Astrocyte (in vitro differentiated cells and primary cell): ENCODE data around the gene POLN. TPM values are rescaled to one million over a fixed set of nuclear protein-coding genes. Genes with fewer than 3 reads are reported as not detected.

Experiments
- DNase-seq: peaks from one replicate; pipeline ENCODE4 v3.0.0-alpha.2; 2010; ENCODE audit warnings: low read depth
- FAIRE-seq: peaks from 2 replicates; lab custom pipeline; 2011; peaks lifted over from hg19 to GRCh38; lab: Jason Lieb, UNC
- H2AFZ ChIP-seq: 2 replicates; pipeline ENCODE4 v1.6.0; 2012; ENCODE audit warnings: low read depth, low read length, inconsistent platforms
- H3K27ac ChIP-seq: 2 replicates; pipeline ENCODE4 v1.5.1; 2011; ENCODE audit warnings: low read depth, low read length, inconsistent platforms
- H3K27me3 ChIP-seq: 2 replicates; pipeline ENCODE4 v1.6.0; 2011; ENCODE audit warnings: low read length, inconsistent platforms; ENCODE audit not compliant: insufficient read depth
- H3K36me3 ChIP-seq: 2 replicates; pipeline ENCODE4 v1.5.1; 2011; ENCODE audit warnings: low read length, inconsistent platforms; ENCODE audit not compliant: insufficient read depth
- H3K4me1 ChIP-seq: 2 replicates; pipeline ENCODE4 v1.5.1; 2011; ENCODE audit warnings: low read length, inconsistent platforms; ENCODE audit not compliant: insufficient read depth
- H3K4me2 ChIP-seq: 2 replicates; pipeline ENCODE4 v1.6.0; 2012; ENCODE audit warnings: low read length, inconsistent platforms
- H3K4me3 ChIP-seq: 2 replicates; pipeline ENCODE4 v1.5.1; 2011; ENCODE audit warnings: low read depth, mild to moderate bottlenecking, low read length, inconsistent platforms; ENCODE audit not compliant: insufficient read depth
- H3K79me2 ChIP-seq: 2 replicates; pipeline ENCODE4 v1.6.0; 2012; ENCODE audit warnings: mild to moderate bottlenecking, low read length, inconsistent platforms; ENCODE audit not compliant: insufficient read depth
- H3K9ac ChIP-seq: 2 replicates; pipeline ENCODE4 v1.6.0; 2012; ENCODE audit warnings: mild to moderate bottlenecking, low read length, inconsistent platforms
- H3K9me3 ChIP-seq: 2 replicates; pipeline ENCODE4 v1.5.1; 2012; ENCODE audit warnings: low read depth, mild to moderate bottlenecking, low read length, inconsistent platforms; ENCODE audit not compliant: insufficient read depth
- H4K20me1 ChIP-seq: 2 replicates; pipeline ENCODE4 v1.6.0; 2012; ENCODE audit warnings: low read length, inconsistent platforms; ENCODE audit not compliant: insufficient read depth
- H3K27ac Mint-ChIP-seq: one replicate; pipeline ENCODE4 v1.8.0; 2021; ENCODE audit warnings: mild to moderate bottlenecking, mixed read lengths; ENCODE audit not compliant: unreplicated experiment
- H3K27me3 Mint-ChIP-seq: one replicate; pipeline ENCODE4 v1.8.0; 2021; ENCODE audit warnings: low read depth, mixed read lengths; ENCODE audit not compliant: unreplicated experiment
- H3K36me3 Mint-ChIP-seq: one replicate; pipeline ENCODE4 v1.8.0; 2021; ENCODE audit warnings: low read depth, mixed read lengths; ENCODE audit not compliant: unreplicated experiment
- H3K4me1 Mint-ChIP-seq: one replicate; pipeline ENCODE4 v1.8.0; 2021; ENCODE audit warnings: low read depth, mixed read lengths; ENCODE audit not compliant: unreplicated experiment
- H3K4me3 Mint-ChIP-seq: one replicate; pipeline ENCODE4 v1.8.0; 2021; ENCODE audit warnings: mild to moderate bottlenecking, moderate library complexity, mixed read lengths; ENCODE audit not compliant: unreplicated experiment
- H3K9me3 Mint-ChIP-seq: one replicate; pipeline ENCODE4 v1.8.0; 2021; ENCODE audit warnings: mild to moderate bottlenecking, mixed read lengths; ENCODE audit not compliant: unreplicated experiment
- CTCF ChIP-seq: IDR thresholded peaks from 2 replicates; pipeline ENCODE4 v1.5.1; 2011; ENCODE audit warnings: low read depth, mild to moderate bottlenecking, inconsistent platforms, low read length, moderate library complexity; ENCODE audit not compliant: insufficient read depth
- EZH2 ChIP-seq: IDR thresholded peaks from 2 replicates; pipeline ENCODE4 v1.6.1; 2012; ENCODE audit warnings: mild to moderate bottlenecking, low read length, inconsistent platforms; ENCODE audit not compliant: insufficient read depth
- total RNA-seq: library from RNA; stranded (reverse); gene quantifications from 2 replicates; pipeline ENCODE4 v1.2.1, GENCODE V29; 2021

The POLN gene
- total RNA-seq, 1 donor from 2014 or later = 3.1 TPM

- Mint-ChIP-seq H3K27me3 (peaks cover 43% of the 10 kb centered on the region), H3K4me1 (peaks cover 8% of the 10 kb centered on the region), H3K27ac (no peak overlapping the region), H3K9me3 (no peaks in the 10 kb centered on the region), H3K4me3 (no peak overlapping the region), H3K36me3 (no peaks in the 10 kb centered on the region)
- H3K4me1 ChIP-seq = no peaks in the 10 kb centered on the region
- no peaks in the 10 kb centered on the region for H3K9me3 ChIP-seq
- H3K79me2 ChIP-seq = no peaks in the 10 kb centered on the region
- DNase-seq = no peak
- no peak overlapping the region for H3K27ac ChIP-seq
- no peak overlapping the region for H3K4me3 ChIP-seq
- no peaks in the 10 kb centered on the region for H4K20me1 ChIP-seq
- no peak overlapping the region for H3K9ac ChIP-seq
- no peaks in the 10 kb centered on the region for H3K36me3 ChIP-seq
- H3K27me3 ChIP-seq = no peaks in the 10 kb centered on the region
- FAIRE-seq = no peak
- H2AFZ ChIP-seq = no peak overlapping the region
- TF ChIP-seq EZH2 = no peak
- TF ChIP-seq CTCF = no peak
- no peak overlapping the region for H3K4me2 ChIP-seq
Measured at GRCh38 chr4:2269618-2270163, 27.8 kb upstream of the POLN start.

GRCh38 chr4:2269206-2269531 is 27.2 kb upstream of the POLN start:
- DNase-seq = no peak
- H3K9me3 ChIP-seq = no peaks in the 10 kb centered on the region
- H3K4me2 ChIP-seq = no peak overlapping the region

More at GRCh38 chr4:2269206-2269531, 27.2 kb upstream of the POLN start:
- H2AFZ ChIP-seq = no peak overlapping the region
- Mint-ChIP-seq H3K36me3 (no peaks in the 10 kb centered on the region), H3K9me3 (no peaks in the 10 kb centered on the region), H3K4me1 (peaks cover 6% of the 10 kb centered on the region), H3K27me3 (peaks cover 40% of the 10 kb centered on the region), H3K27ac (no peak overlapping the region), H3K4me3 (no peak overlapping the region)
- no peak overlapping the region for H3K4me3 ChIP-seq
- no peaks in the 10 kb centered on the region for H3K4me1 ChIP-seq
- no peaks in the 10 kb centered on the region for H3K27me3 ChIP-seq
- no peak overlapping the region for H3K9ac ChIP-seq
- no peak for TF ChIP-seq CTCF
- no peak for TF ChIP-seq EZH2
- H4K20me1 ChIP-seq = no peaks in the 10 kb centered on the region
- FAIRE-seq = no peak
- H3K36me3 ChIP-seq = no peaks in the 10 kb centered on the region
- no peaks in the 10 kb centered on the region for H3K79me2 ChIP-seq
- H3K27ac ChIP-seq = no peak overlapping the region
